ENCODE results near the gene TAGLN2.

The TAGLN2 gene

GRCh38 chr1:159947942-159948341 lies 22.6 kb upstream of the TAGLN2 start:
- DNase-seq = no peak

- no peak for DNase-seq
Observed at GRCh38 chr1:159946242-159947187, 21.2 kb upstream of the TAGLN2 start.

GRCh38 chr1:159945483-159946241 lies 20.4 kb upstream of the TAGLN2 start, which contains the start of gene IGSF9:
IGSF9 (minus strand) TSS chr1:159945613; CDS start chr1:159943454, 2,159 bp downstream.
- peak; percentile 66 for DNase-seq

GRCh38 chr1:159944623-159945455 lies 19.5 kb upstream of the TAGLN2 start:
- no peak for DNase-seq

GRCh38 chr1:159943908-159944622 lies 18.8 kb upstream of the TAGLN2 start:
- no peak for DNase-seq

GRCh38 chr1:159943278-159943640 lies 18.0 kb upstream of the TAGLN2 start:
- DNase-seq = no peak

- no peak for DNase-seq
Observed at GRCh38 chr1:159942632-159943277, 17.4 kb upstream of the TAGLN2 start.

GRCh38 chr1:159941591-159942560 lies 16.6 kb upstream of the TAGLN2 start:
- no peak for DNase-seq

- DNase-seq = no peak
Observed at GRCh38 chr1:159941141-159941540, 15.8 kb upstream of the TAGLN2 start.

- no peak for DNase-seq
Observed at GRCh38 chr1:159940006-159940620, 14.8 kb upstream of the TAGLN2 start.

- DNase-seq = no peak
Observed at GRCh38 chr1:159939678-159940002, 14.3 kb upstream of the TAGLN2 start.

GRCh38 chr1:159938905-159939677 lies 13.8 kb upstream of the TAGLN2 start:
- no peak for DNase-seq

GRCh38 chr1:159938211-159938852 lies 13.0 kb upstream of the TAGLN2 start:
- DNase-seq = no peak

- no peak for DNase-seq
Observed at GRCh38 chr1:159937054-159937750, 11.9 kb upstream of the TAGLN2 start.

- no peak for DNase-seq
Observed at GRCh38 chr1:159936273-159936904, 11.1 kb upstream of the TAGLN2 start.

GRCh38 chr1:159935719-159936272 lies 10.5 kb upstream of the TAGLN2 start:
- DNase-seq = no peak

GRCh38 chr1:159935305-159935704 lies 10.0 kb upstream of the TAGLN2 start:
- DNase-seq = no peak

Data from NCI-H774 (cell line).